ENCODE results near the gene TCEA3.

- TF ChIP-seq CTCF (IDR thresholded peaks at IDR 0.05) (no peak), POLR2A (IDR thresholded peaks at IDR 0.05) (no peak)
These were observed 38.2 kb upstream of the TCEA3 start for GRCh38 chr1:23462766-23463165.

All from gastroesophageal sphincter (tissue), 3 donors.